ENCODE measurements around the gene NUDT3. TPM values are rescaled to one million over a fixed set of nuclear protein-coding genes. Genes with fewer than 3 reads are reported as not detected.
A peak's percentile ranks its signal among the peaks of the same experiment; 100 is the strongest.
"Not testable (repeated sequence)": the region's sequence is repeated elsewhere in the genome, so short reads cannot be mapped to it uniquely, and the experiment has no call there.

Gene NUDT3
- total and polyA plus RNA-seq, 7 donors = 10.6 to 70.5 (median 33.3) TPM

- no peaks in the 10 kb centered on the region for H3K36me3 ChIP-seq (ENCODE audit: insufficient read depth in 1 of 2, low read depth in 1 of 2)
- TF ChIP-seq CTCF (IDR thresholded peaks at IDR 0.05) = no peak
- H3K27me3 ChIP-seq (ENCODE audit: insufficient read depth in 3 of 3, low read length in 2 of 3) = no peaks in the 10 kb centered on the region
- DNase-seq (peak in 1 of 2 donors; percentile 67), ATAC-seq (peak; percentile 61 to 65 (median 64))
- H3K4me1 ChIP-seq = peaks cover 70% of the 10 kb centered on the region
- no peaks in the 10 kb centered on the region for H3K9me3 ChIP-seq
- intact Hi-C loops (cut with DNase I) = no loop called here
- WGBS, 3 donors = 21 to 25% (median 23%) methylated on average over 3 of the region's 3 CpGs
- no peak overlapping the region for H3K4me3 ChIP-seq
- H3K27ac ChIP-seq = peak overlapping the region; percentile 89
Measured at GRCh38 chr6:34358389-34358905, 34.0 kb downstream of the NUDT3 start.

- DNase-seq (no peak), ATAC-seq (peak; percentile 40 to 60 (median 58))
- H3K36me3 ChIP-seq (ENCODE audit: insufficient read depth in 1 of 2, low read depth in 1 of 2) = no peaks in the 10 kb centered on the region
- H3K27ac ChIP-seq = peak overlapping the region; percentile 89
- TF ChIP-seq CTCF (IDR thresholded peaks at IDR 0.05) = no peak
- no peaks in the 10 kb centered on the region for H3K27me3 ChIP-seq (ENCODE audit: insufficient read depth in 3 of 3, low read length in 2 of 3)
- peaks cover 70% of the 10 kb centered on the region for H3K4me1 ChIP-seq
- WGBS, 3 donors = 19 to 28% (median 20%) methylated on average over 1 of the region's 1 CpG
- no peaks in the 10 kb centered on the region for H3K9me3 ChIP-seq
- H3K4me3 ChIP-seq = no peak overlapping the region
- intact Hi-C loops (cut with DNase I) = no loop called here
Measured at GRCh38 chr6:34357937-34358336, 34.5 kb downstream of the NUDT3 start.

GRCh38 chr6:34355889-34356288 is 36.6 kb downstream of the NUDT3 start:
- ATAC-seq (peak in 2 of 4 donors; percentile 28 to 61), DNase-seq (no peak)
- Histone ChIP-seq H3K36me3 (ENCODE audit: insufficient read depth in 1 of 2, low read depth in 1 of 2) (no peaks in the 10 kb centered on the region), H3K4me3 (no peak overlapping the region), H3K27ac (peak overlapping the region; percentile 31), H3K4me1 (peaks cover 62% of the 10 kb centered on the region), H3K9me3 (no peaks in the 10 kb centered on the region), H3K27me3 (ENCODE audit: insufficient read depth in 3 of 3, low read length in 2 of 3) (no peaks in the 10 kb centered on the region)
- intact Hi-C loops (cut with DNase I) = no loop called here
- 34 to 63% (median 53%) methylated on average over 3 of the region's 3 CpGs for WGBS, 3 donors
- TF ChIP-seq CTCF (IDR thresholded peaks at IDR 0.05) = no peak

- H3K36me3 ChIP-seq (ENCODE audit: insufficient read depth in 1 of 2, low read depth in 1 of 2); H3K27me3 ChIP-seq (ENCODE audit: insufficient read depth in 3 of 3, low read length in 2 of 3); DNase-seq; intact Hi-C loops (cut with DNase I); H3K9me3 ChIP-seq; H3K4me3 ChIP-seq; ATAC-seq: not testable (repeated sequence)
- WGBS, 3 donors = 78 to 96% (median 80%) methylated on average over 6 of the region's 6 CpGs
- Histone ChIP-seq H3K4me1 (peaks cover 62% of the 10 kb centered on the region), H3K27ac (peak overlapping the region; percentile 44)
Measured at GRCh38 chr6:34354230-34354629, 38.2 kb downstream of the NUDT3 start.

GRCh38 chr6:34353530-34353929 is 38.9 kb downstream of the NUDT3 start:
- Histone ChIP-seq H3K4me1 (peaks cover 55% of the 10 kb centered on the region), H3K27ac (peak overlapping the region; percentile 44)
- 69 to 84% (median 70%) methylated on average over 7 of the region's 7 CpGs for WGBS, 3 donors
- H3K27me3 ChIP-seq (ENCODE audit: insufficient read depth in 3 of 3, low read length in 2 of 3); intact Hi-C loops (cut with DNase I); ATAC-seq; H3K36me3 ChIP-seq (ENCODE audit: insufficient read depth in 1 of 2, low read depth in 1 of 2); H3K9me3 ChIP-seq; DNase-seq; H3K4me3 ChIP-seq: not testable (repeated sequence)

All from psoas muscle (tissue), 8 donors.